LNCAP (cell line): ENCODE data around the gene SLCO4A1.

Experiments
- CTCF ChIP-seq: fragments of 450-650 bp; IDR thresholded peaks from 2 replicates; pipeline ENCODE4 v1.5.1; 2017; ENCODE audit warnings: mild to moderate bottlenecking

The SLCO4A1 gene

GRCh38 chr20:62609279-62609720 is 33.0 kb upstream of the SLCO4A1 start:
- TF ChIP-seq CTCF: no peak

- no peak for TF ChIP-seq CTCF
Measured at GRCh38 chr20:62609811-62610757, 32.2 kb upstream of the SLCO4A1 start.

DNA sequence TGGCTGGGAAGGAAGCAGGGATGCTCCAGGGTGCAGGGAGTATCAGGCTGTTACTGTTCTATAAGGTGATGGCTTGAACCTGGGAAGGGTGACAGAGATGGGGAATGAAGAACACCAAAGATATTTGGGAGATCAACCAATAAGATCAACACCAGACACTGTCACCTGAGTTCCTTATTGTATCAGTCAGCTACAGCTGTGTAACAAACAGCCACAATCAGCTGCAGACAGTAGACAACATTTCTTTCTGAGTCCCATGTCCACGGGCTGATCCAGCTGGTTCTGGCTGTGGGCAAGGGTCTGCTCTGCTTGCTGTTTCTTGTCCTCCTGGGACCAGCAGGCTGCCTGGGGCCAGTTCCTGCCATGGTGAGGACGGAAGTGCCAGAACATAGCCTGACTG is 31.3 kb upstream of the SLCO4A1 start:
- no peak for TF ChIP-seq CTCF

DNA sequence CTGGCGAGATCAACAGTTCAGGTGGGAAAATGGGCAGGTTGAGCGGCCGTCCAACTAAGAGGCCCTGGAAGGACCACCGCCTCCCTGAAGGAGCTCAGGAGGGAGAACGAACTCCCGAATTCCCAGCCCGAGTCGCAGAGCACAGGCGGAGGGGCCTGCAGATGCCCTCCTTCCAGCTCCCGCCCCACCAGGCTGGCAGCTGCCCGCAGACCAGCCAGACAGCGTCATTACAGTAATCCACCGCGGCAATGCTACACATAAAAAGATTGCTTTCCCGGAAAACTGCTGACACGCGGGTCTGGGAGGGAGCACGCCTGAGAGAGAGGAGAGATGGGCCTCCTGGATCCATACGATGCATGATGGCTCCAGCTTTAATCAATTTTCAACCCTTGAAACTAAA is 30.5 kb upstream of the SLCO4A1 start:
- no peak for TF ChIP-seq CTCF

DNA sequence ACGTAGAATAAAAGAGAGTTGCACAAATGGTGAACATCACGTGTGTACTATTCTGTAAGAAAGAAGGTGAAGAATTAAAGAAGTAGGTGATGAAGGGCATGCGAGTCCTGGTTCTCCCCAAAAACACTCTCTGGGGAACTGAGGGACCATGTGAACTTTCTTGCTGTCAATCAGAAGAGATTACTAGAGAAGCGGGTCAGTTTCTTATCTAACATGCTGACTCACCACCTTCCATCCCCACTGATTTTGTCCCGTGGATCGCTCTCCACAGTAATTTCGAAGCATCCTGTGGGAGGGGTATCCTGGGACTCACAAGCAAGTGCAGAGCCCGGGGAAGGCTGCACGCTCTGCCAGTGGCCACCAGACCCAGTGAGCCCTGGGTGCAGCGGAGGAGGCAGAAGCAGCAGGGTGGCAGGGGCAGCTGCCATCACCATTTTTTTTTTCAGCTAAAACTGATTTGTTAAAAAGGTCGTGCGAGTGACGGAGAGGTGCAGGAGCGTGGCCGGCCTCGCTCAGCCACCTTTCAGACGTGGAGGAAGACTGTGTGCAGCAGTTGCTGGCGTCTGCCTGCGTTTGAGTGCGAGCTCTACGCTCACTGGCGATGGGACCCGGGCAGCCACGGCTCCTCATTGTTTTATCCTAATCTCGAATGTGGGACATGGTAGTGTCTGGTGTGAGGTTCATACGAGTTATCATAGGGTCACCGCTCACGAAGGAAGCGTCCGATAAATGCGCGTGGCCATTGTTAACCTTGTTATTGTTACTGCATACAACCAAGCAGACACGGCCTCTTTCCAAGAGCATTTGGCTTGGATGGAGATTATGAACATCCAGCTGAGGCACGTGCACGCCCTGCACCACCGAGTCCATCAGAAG is 28.0 kb upstream of the SLCO4A1 start:
- TF ChIP-seq CTCF: no peak

DNA sequence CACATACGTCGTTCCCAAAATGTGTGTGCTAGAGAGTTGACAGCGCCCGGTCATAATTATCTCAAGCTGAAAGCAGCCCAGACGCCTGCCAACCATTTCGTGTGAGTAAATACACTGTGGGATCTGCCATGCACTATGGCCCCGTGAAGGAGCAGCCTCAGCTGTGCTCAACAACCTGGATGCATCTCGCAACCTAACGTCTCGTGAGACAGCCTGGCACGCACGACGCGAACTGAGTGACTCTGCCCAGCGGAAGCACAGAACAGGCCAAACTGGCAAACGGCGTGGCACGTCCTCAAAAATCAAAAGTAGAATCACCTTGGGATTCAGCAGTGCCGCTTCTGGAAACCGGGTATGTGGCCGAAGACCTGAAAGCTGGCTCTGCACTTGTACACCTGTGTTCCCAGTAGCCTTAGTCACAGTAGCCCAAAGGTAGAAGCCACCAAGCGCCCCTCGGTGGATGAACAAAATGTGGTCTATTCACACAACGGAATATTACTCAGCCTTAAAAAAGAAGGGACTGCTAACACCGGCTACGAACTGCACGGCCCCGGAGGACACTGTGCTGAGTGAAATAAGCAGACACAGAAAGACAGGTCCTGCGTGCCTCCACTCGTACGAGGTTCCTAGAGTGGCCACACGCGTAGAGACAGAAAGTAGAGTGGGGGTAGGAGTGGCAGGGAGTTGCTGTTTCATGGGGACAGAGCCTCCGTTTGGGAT is 27.2 kb upstream of the SLCO4A1 start:
- TF ChIP-seq CTCF: no peak

- TF ChIP-seq CTCF: no peak
Measured at GRCh38 chr20:62615750-62616251, 26.5 kb upstream of the SLCO4A1 start.
